Gastroesophageal sphincter (tissue), 4 donors: ENCODE data around the gene ETS1. TPM values are rescaled to one million over a fixed set of nuclear protein-coding genes. Genes with fewer than 3 reads are reported as not detected.

ENCODE experiments used
- ATAC-seq: fragments of 150-250 bp; one replicate; pipeline ENCODE4 v1.9.1; 2016; ENCODE audit warnings: mild to moderate bottlenecking, moderate library complexity
- H3K27ac ChIP-seq, 4 donors: fragments of 200-600 bp; sonication (generic) in 3 of 4; 1 replicate in 3 of 4; 2 replicates in 1 of 4; pipeline ENCODE4 v1.5.1; 2016 to 2019
- H3K27me3 ChIP-seq: fragments of 200-600 bp; sonication (generic); one replicate; pipeline ENCODE4 v1.5.1; 2019
- H3K36me3 ChIP-seq, 2 donors: fragments of 200-600 bp; sonication (generic); one replicate each; pipeline ENCODE4 v1.5.1; 2019; ENCODE audit warnings: control low read depth in 1 of 2
- H3K4me1 ChIP-seq, 3 donors: fragments of 200-600 bp; sonication (generic); 1 replicate in 2 of 3; 2 replicates in 1 of 3; pipeline ENCODE4 v1.5.1; 2016 to 2019; ENCODE audit warnings: control low read depth in 2 of 3
- H3K4me3 ChIP-seq, 2 donors: fragments of 200-600 bp; sonication (generic); one replicate each; pipeline ENCODE4 v1.5.1; 2019; ENCODE audit warnings: mild to moderate bottlenecking in 1 of 2, moderate library complexity in 1 of 2
- H3K9me3 ChIP-seq, 3 donors: fragments of 200-600 bp; sonication (generic); one replicate each; pipeline ENCODE4 v1.5.1; 2017 to 2019; ENCODE audit warnings: control low read depth in 2 of 3
- CTCF ChIP-seq, 4 experiments: fragments of 200-600 bp in 2 of 4; fragments of 450-650 bp in 2 of 4; sonication (generic) in 1 of 4; IDR thresholded peaks; one replicate each; pipeline ENCODE4 v1.5.1; 2017 to 2019; ENCODE audit warnings: antibody characterized with exemption in 4 of 4, mild to moderate bottlenecking in 2 of 4, moderate library complexity in 2 of 4
- EP300 ChIP-seq: sonication (generic); formaldehyde crosslinking; IDR thresholded peaks from one replicate; pipeline ENCODE4 v1.6.1; 2017; ENCODE audit warnings: antibody characterized with exemption, mild to moderate bottlenecking
- POLR2A ChIP-seq, 2 donors: fragments of 450-650 bp; IDR thresholded peaks; one replicate each; pipeline ENCODE4 v1.6.1; 2017; ENCODE audit warnings: antibody characterized with exemption in 2 of 2, mild to moderate bottlenecking in 2 of 2, moderate library complexity in 1 of 2
- POLR2AphosphoS5 ChIP-seq: sonication (generic); formaldehyde crosslinking; IDR thresholded peaks from one replicate; pipeline ENCODE4 v1.6.1; 2017; ENCODE audit warnings: antibody characterized with exemption
- WGBS, 2 donors: methylation state at CpG; one replicate each; pipeline ENCODE4 v1.1.5; 2018; ENCODE audit warnings: low coverage in 1 of 2; 5-methylcytosine and 5-hydroxymethylcytosine counted together
- total RNA-seq, 4 donors: library from RNA; depleted of rRNA; stranded (reverse); fragments of >200 nt; gene quantifications; one replicate each; pipeline ENCODE4 v1.1.0, GENCODE V29; 2016

The ETS1 gene
- total RNA-seq, 4 donors from 2014 or later = 32.2 to 65.2 (median 51.0) TPM

DNA sequence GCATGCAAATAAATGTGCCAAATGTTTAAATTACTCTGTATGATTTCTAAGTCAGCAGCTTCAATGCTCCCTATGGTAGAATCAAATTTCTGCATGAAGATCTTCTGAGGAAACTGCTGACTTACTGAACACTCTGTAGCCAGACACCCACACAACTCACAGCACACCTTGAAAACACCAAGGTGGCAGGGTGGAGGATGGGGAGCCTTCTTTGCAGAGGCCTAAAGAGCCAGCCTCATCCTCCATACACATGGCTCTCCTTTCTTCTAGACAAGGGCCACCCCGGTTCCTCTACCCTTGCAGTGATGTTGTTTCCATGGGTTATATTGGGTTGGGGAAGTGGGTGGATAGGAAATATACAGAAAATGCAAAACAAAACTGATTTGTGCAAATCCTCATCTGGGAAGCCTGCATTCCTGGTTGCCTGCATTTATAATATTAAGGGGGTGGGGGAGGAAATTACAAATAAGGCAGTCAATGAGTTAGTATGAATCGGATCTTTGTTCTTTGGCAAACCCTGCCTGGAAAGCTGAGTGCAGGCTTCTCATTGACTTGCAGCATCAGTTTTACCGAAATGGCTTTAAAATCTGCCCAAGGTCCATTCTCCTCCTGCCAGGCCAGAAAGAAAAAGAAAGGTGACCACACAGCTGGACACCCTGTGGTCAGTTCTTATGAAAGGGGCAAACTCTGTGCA is 15.8 kb upstream of the ETS1 start:
- H3K9me3 ChIP-seq = no peaks in the 10 kb centered on the region
- H3K4me3 ChIP-seq = no peak overlapping the region
- WGBS, 2 donors = 63% methylated on average over 1 to 2 of the region's 3 CpGs
- no peak overlapping the region for H3K27ac ChIP-seq
- H3K27me3 ChIP-seq = no peaks in the 10 kb centered on the region
- no peaks in the 10 kb centered on the region for H3K4me1 ChIP-seq
- TF ChIP-seq POLR2A (IDR thresholded peaks at IDR 0.05) (no peak), EP300 (no peak), CTCF (IDR thresholded peaks at IDR 0.05) (no peak), POLR2AphosphoS5 (no peak)
- no peak for ATAC-seq
- no peaks in the 10 kb centered on the region for H3K36me3 ChIP-seq

DNA sequence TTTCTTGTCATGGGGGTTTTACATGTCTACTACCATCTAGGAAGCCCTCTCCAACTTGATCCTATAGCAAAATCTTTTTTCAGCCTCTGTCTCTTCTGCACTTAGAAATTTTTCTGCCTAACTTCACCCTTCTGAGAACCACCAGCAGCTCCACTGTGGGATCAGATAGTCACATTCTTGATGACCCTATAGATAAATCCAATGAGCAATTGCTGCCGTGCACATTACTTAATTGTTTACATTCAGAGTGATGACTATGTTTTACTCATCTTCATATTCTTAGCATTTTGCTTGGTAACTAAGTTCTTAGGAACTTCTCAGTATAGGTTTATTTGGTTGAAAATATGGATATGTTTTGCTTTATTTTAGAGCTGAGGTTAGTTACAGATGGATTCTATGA is 12.4 kb upstream of the ETS1 start:
- no peak for TF ChIP-seq EP300
- no peak overlapping the region for H3K27ac ChIP-seq
- ATAC-seq = no peak
- no peaks in the 10 kb centered on the region for H3K4me1 ChIP-seq
- no peaks in the 10 kb centered on the region for H3K9me3 ChIP-seq
- no peaks in the 10 kb centered on the region for H3K36me3 ChIP-seq
- no peaks in the 10 kb centered on the region for H3K27me3 ChIP-seq
- no peak overlapping the region for H3K4me3 ChIP-seq
- WGBS, 2 donors = 50 to 80% methylated on average over 1 of the region's 1 CpG

DNA sequence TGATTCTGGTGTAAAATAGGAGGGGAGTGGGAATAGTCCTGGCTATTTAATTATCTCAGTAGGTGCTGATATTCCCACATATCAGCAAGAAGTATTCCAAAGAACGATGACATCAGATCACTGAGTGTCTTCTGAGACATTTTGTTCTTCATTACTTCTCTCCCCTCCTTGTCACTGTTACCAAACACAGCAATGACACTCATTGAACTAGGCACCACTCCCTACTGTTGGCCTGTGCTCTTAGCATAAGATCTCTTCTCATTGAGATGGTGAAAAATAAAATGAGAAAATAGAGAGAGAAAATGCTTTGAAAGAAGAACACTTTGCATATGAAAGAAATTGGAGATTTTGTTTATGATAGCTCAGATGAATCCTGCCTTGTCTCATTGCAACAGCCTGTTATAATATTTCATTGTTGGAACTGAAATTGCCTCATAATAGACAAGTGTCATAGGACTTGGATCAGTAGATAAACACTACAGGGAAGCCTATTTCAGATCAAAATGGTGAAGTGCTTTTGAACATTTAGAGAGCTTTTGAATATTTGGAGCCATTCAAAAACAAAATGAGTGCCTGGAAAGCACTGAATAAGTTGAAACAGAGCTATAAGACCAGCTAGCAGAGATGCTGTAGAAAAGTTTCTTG is 11.3 kb upstream of the ETS1 start:
- WGBS, 2 donors = 75 to 100% methylated on average over 1 of the region's 1 CpG
- no peaks in the 10 kb centered on the region for H3K4me1 ChIP-seq
- no peaks in the 10 kb centered on the region for H3K9me3 ChIP-seq
- no peak for ATAC-seq
- TF ChIP-seq CTCF (IDR thresholded peaks at IDR 0.05) (no peak), EP300 (no peak), POLR2A (IDR thresholded peaks at IDR 0.05) (no peak), POLR2AphosphoS5 (no peak)
- no peaks in the 10 kb centered on the region for H3K27me3 ChIP-seq
- no peak overlapping the region for H3K27ac ChIP-seq
- no peaks in the 10 kb centered on the region for H3K36me3 ChIP-seq
- no peak overlapping the region for H3K4me3 ChIP-seq

- WGBS, 2 donors = 78 to 86% methylated on average over 4 of the region's 4 CpGs
- H3K4me1 ChIP-seq = no peaks in the 10 kb centered on the region
- H3K4me3 ChIP-seq = no peak overlapping the region
- H3K36me3 ChIP-seq = no peaks in the 10 kb centered on the region
- no peaks in the 10 kb centered on the region for H3K27me3 ChIP-seq
- no peak for TF ChIP-seq POLR2AphosphoS5
- TF ChIP-seq CTCF (IDR thresholded peaks at IDR 0.05) = no peak
- TF ChIP-seq EP300 = no peak
- no peak for TF ChIP-seq POLR2A (IDR thresholded peaks at IDR 0.05)
- H3K9me3 ChIP-seq = no peaks in the 10 kb centered on the region
- H3K27ac ChIP-seq = no peak overlapping the region
- no peak for ATAC-seq
Measured at GRCh38 chr11:128598096-128598495, 10.7 kb upstream of the ETS1 start.

GRCh38 chr11:128597209-128597608 is 9.9 kb upstream of the ETS1 start:
- H3K4me3 ChIP-seq = no peak overlapping the region
- no peak for ATAC-seq
- H3K27ac ChIP-seq = no peak overlapping the region
- TF ChIP-seq POLR2A (IDR thresholded peaks at IDR 0.05) = no peak
- no peak for TF ChIP-seq CTCF (IDR thresholded peaks at IDR 0.05)
- TF ChIP-seq POLR2AphosphoS5 = no peak
- TF ChIP-seq EP300 = no peak
- no peaks in the 10 kb centered on the region for H3K9me3 ChIP-seq
- H3K27me3 ChIP-seq = peaks cover 6% of the 10 kb centered on the region
- no peaks in the 10 kb centered on the region for H3K36me3 ChIP-seq
- 86% methylated on average over 1 of the region's 2 CpGs; no CpG with 5 or more reads in 1 of the 2 donors for whole genome bisulfite sequencing, 2 donors
- H3K4me1 ChIP-seq = no peaks in the 10 kb centered on the region
